ENCODE results near the gene TXNDC17.
A peak's percentile ranks its signal among the peaks of the same experiment; 100 is the strongest.
"Not testable (repeated sequence)": the region's sequence is repeated elsewhere in the genome, so short reads cannot be mapped to it uniquely, and the experiment has no call there.

Gene TXNDC17

GRCh38 chr17:6638046-6638908 is 2.6 kb upstream of the TXNDC17 start:
- DNase-seq: no peak

- DNase-seq: no peak
Measured at GRCh38 chr17:6639014-6639585, 1.8 kb upstream of the TXNDC17 start.

GRCh38 chr17:6639586-6640535 is 999 bp upstream of the TXNDC17 start:
- no peak for DNase-seq

- no peak for DNase-seq
Measured at GRCh38 chr17:6641247-6641863, 495 bp downstream of the TXNDC17 start.

- no peak for DNase-seq
Measured at GRCh38 chr17:6642592-6642991, 1.7 kb downstream of the TXNDC17 start.

- no peak for DNase-seq
Measured at GRCh38 chr17:6643451-6644125, 2.7 kb downstream of the TXNDC17 start.

GRCh38 chr17:6648181-6648580 is 7.3 kb downstream of the TXNDC17 start:
- peak; percentile 3 for DNase-seq

- peak; percentile 69 for DNase-seq
Measured at GRCh38 chr17:6651354-6651918, 10.6 kb downstream of the TXNDC17 start, which contains the start of the genes C17orf100 and MED31. TSS of gene C17orf100 (plus strand) at chr17:6651762. CDS start at chr17:6651914, 152 bp downstream. TSS of gene MED31 (minus strand) at chr17:6651605. CDS start at chr17:6651528, 77 bp downstream.

GRCh38 chr17:6651919-6652452 is 11.1 kb downstream of the TXNDC17 start:
- no peak for DNase-seq

- peak; percentile 39 for DNase-seq
Measured at GRCh38 chr17:6654841-6655731, 14.2 kb downstream of the TXNDC17 start.

- DNase-seq: not testable (repeated sequence)
Measured at GRCh38 chr17:6655732-6656361, 15.0 kb downstream of the TXNDC17 start.

- DNase-seq: not testable (repeated sequence)
Measured at GRCh38 chr17:6656797-6657632, 16.2 kb downstream of the TXNDC17 start.

GRCh38 chr17:6657633-6658287 is 16.9 kb downstream of the TXNDC17 start:
- DNase-seq: no peak

GRCh38 chr17:6658411-6658810 is 17.6 kb downstream of the TXNDC17 start:
- not testable (repeated sequence) for DNase-seq

- DNase-seq: no peak
Measured at GRCh38 chr17:6660101-6660500, 19.2 kb downstream of the TXNDC17 start.

- DNase-seq: no peak
Measured at GRCh38 chr17:6660805-6661463, 20.1 kb downstream of the TXNDC17 start.

- DNase-seq: no peak
Measured at GRCh38 chr17:6661464-6661848, 20.6 kb downstream of the TXNDC17 start.

- not testable (repeated sequence) for DNase-seq
Measured at GRCh38 chr17:6663200-6663599, 22.3 kb downstream of the TXNDC17 start.

Data from NCI-H526 treated with DMSO at 0.1 percent for 48 hours (cell line).